HG03460 (cell line): ENCODE results near the gene QTRT2.

ENCODE experiments used
- ATAC-seq: cut with Tn5 transposase; IDR thresholded peaks from one replicate; pipeline ENCODE4 v1.9.1; 2021; ENCODE audit not compliant: unreplicated experiment

QTRT2 gene

GRCh38 chr3:114119776-114120175, 63.2 kb downstream of the QTRT2 start:
- ATAC-seq, result no peak

GRCh38 chr3:114120211-114120610, 63.7 kb downstream of the QTRT2 start:
- no peak for ATAC-seq

GRCh38 chr3:114122027-114122709, 65.6 kb downstream of the QTRT2 start:
- no peak for ATAC-seq

- ATAC-seq, result no peak
Measured at GRCh38 chr3:114126461-114126860, 69.9 kb downstream of the QTRT2 start.

GRCh38 chr3:114127517-114127916, 71.0 kb downstream of the QTRT2 start:
- ATAC-seq, result no peak

GRCh38 chr3:114128231-114128630, 71.7 kb downstream of the QTRT2 start:
- no peak for ATAC-seq

- ATAC-seq, result no peak
Measured at GRCh38 chr3:114128826-114129225, 72.3 kb downstream of the QTRT2 start.

GRCh38 chr3:114132500-114132899, 76.0 kb downstream of the QTRT2 start:
- no peak for ATAC-seq

GRCh38 chr3:114133947-114134346, 77.4 kb downstream of the QTRT2 start:
- ATAC-seq, result no peak
